Measurements from ENCODE around the gene B4GALT1. TPM values are rescaled to one million over a fixed set of nuclear protein-coding genes. Genes with fewer than 3 reads are reported as not detected.

The B4GALT1 gene
- total and polyA plus RNA-seq, 2 donors (not counting 3 experiments of a cell fraction or from before 2014, with no cell fraction given): 61.4 to 66.5 TPM

GRCh38 chr9:33144551-33144950 lies 22.6 kb downstream of the B4GALT1 start:
- TF ChIP-seq GATA2 (IDR thresholded peaks at IDR 0.05; ENCODE audit: insufficient read depth, insufficient read length, low read depth, low read length): no peak
- no peak for TF ChIP-seq MYC (IDR thresholded peaks at IDR 0.05; ENCODE audit: low read depth, low read length)
- no peak for TF ChIP-seq JUN (IDR thresholded peaks at IDR 0.05; ENCODE audit: borderline replicate concordance, insufficient read depth, insufficient read length, low read depth)
- TF ChIP-seq POLR2A (IDR thresholded peaks at IDR 0.05; ENCODE audit: low read depth, low read length): no peak
- no peak for TF ChIP-seq MAX (IDR thresholded peaks at IDR 0.05; ENCODE audit: insufficient read depth, insufficient read length)
- no peak for TF ChIP-seq EZH2 (IDR thresholded peaks at IDR 0.05; ENCODE audit: borderline replicate concordance, low read depth, low read length, severe bottlenecking)
- TF ChIP-seq, protein P1, sequence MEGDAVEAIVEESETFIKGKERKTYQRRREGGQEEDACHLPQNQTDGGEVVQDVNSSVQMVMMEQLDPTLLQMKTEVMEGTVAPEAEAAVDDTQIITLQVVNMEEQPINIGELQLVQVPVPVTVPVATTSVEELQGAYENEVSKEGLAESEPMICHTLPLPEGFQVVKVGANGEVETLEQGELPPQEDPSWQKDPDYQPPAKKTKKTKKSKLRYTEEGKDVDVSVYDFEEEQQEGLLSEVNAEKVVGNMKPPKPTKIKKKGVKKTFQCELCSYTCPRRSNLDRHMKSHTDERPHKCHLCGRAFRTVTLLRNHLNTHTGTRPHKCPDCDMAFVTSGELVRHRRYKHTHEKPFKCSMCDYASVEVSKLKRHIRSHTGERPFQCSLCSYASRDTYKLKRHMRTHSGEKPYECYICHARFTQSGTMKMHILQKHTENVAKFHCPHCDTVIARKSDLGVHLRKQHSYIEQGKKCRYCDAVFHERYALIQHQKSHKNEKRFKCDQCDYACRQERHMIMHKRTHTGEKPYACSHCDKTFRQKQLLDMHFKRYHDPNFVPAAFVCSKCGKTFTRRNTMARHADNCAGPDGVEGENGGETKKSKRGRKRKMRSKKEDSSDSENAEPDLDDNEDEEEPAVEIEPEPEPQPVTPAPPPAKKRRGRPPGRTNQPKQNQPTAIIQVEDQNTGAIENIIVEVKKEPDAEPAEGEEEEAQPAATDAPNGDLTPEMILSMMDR (IDR thresholded peaks at IDR 0.05; ENCODE audit: extremely low read depth in 1 of 2, insufficient read depth in 1 of 2, low read depth in 1 of 2, low read length in 2 of 2): no peak
- TF ChIP-seq POLR2AphosphoS5 (IDR thresholded peaks at IDR 0.05; ENCODE audit: insufficient read depth, low read depth, low read length): no peak
- TF ChIP-seq FOS (IDR thresholded peaks at IDR 0.05; ENCODE audit: borderline replicate concordance, insufficient read depth, low read length): no peak
- Histone ChIP-seq H3K79me2 (ENCODE audit: control insufficient read depth, insufficient read depth, low read length) (peaks cover 63% of the 10 kb centered on the region), H3K9me3 (replicated peaks; ENCODE audit: control insufficient read depth, insufficient read depth, low read length) (no peaks in the 10 kb centered on the region), H3K9me1 (replicated peaks; ENCODE audit: control insufficient read depth, extremely low read depth, insufficient read depth, low read length) (no peaks in the 10 kb centered on the region), H3K4me1 (ENCODE audit: control insufficient read depth, extremely low read depth, insufficient read depth, low read length) (peaks cover 29% of the 10 kb centered on the region), H3K4me3 (replicated peaks in 1 of 3; ENCODE audit: insufficient read depth in 1 of 3, low read depth in 1 of 3, low read length in 3 of 3) (no peak overlapping the region), H2AFZ (ENCODE audit: low read depth, low read length) (no peak overlapping the region), H3K27me3 (ENCODE audit: control insufficient read depth in 2 of 2, insufficient read depth in 2 of 2, low read length in 2 of 2) (no peaks in the 10 kb centered on the region), H3K4me2 (ENCODE audit: insufficient read depth, low read length) (no peak overlapping the region), H3K9ac (replicated peaks; ENCODE audit: extremely low read depth, insufficient read depth, low read length) (no peak overlapping the region), H3K27ac (ENCODE audit: insufficient read depth, low read depth, low read length) (no peak overlapping the region), H4K20me1 (replicated peaks; ENCODE audit: control insufficient read depth, extremely low read depth, insufficient read depth, low read length) (no peaks in the 10 kb centered on the region), H3K36me3 (ENCODE audit: control insufficient read depth in 2 of 2, extremely low read depth in 1 of 2, insufficient read depth in 2 of 2, low read length in 2 of 2) (no peaks in the 10 kb centered on the region)
- BruUV-seq (replicated peaks): no TSS peak
- dilution Hi-C loops (cut with MboI; ENCODE audit: extremely low pct_ligation_motif_present, low sequenced_read_pairs): no loop called here
- DNase-seq (ENCODE audit: low read depth, low spot score): no peak
- POLR2A ChIA-PET: no interaction called here
- intact Hi-C loops (cut with micrococcal nuclease): no loop called here
- CTCF ChIA-PET: interaction anchor here (0.8 kb wide), 1 partner anchor 16 kb away, joined by 4 read pairs; no protein-coding TSS in a partner anchor
- no peak for FAIRE-seq

All from endothelial cell of umbilical vein (primary cell).